Adrenal gland (tissue), 5 donors: Measurements from ENCODE around the gene SOX12.

Source experiments
- CTCF ChIP-seq, 6 experiments: fragments of 450-650 bp in 4 of 6; fragments of 200-600 bp in 2 of 6; sonication (generic) in 1 of 6; IDR thresholded peaks; 1 replicate in 5 of 6; 2 replicates in 1 of 6; pipeline versions ENCODE4 v1.5.1 to v1.8.0; 2016 to 2021; ENCODE audit warnings: antibody characterized with exemption in 6 of 6, mild to moderate bottlenecking in 2 of 6, moderate library complexity in 1 of 6
- POLR2A ChIP-seq, 2 donors: fragments of 450-650 bp; IDR thresholded peaks; one replicate each; pipeline ENCODE4 v1.6.1; 2017; ENCODE audit warnings: antibody characterized with exemption in 2 of 2, mild to moderate bottlenecking in 2 of 2, moderate library complexity in 1 of 2
- donor health status: DM: no; HTN: no; CAD: no.

- TF ChIP-seq CTCF (IDR thresholded peaks at IDR 0.05) (no peak), POLR2A (IDR thresholded peaks at IDR 0.05) (no peak)
Observed at GRCh38 chr20:326645-327185, 1.4 kb downstream of the SOX12 start.
